Cardiac fibroblast (primary cell): ENCODE measurements around the gene AMN1.
"Not testable (repeated sequence)": the region's sequence is repeated elsewhere in the genome, so short reads cannot be mapped to it uniquely, and the experiment has no call there.

ENCODE experiments used
- DNase-seq, 2 donors: peaks; one replicate each; pipeline versions ENCODE4 v3.0.0 to v3.0.0-alpha.2; 2010; ENCODE audit warnings: low read depth in 2 of 2
- H3K4me3 ChIP-seq, 2 donors: replicated peaks in 1 of 2; 1 replicate in 1 of 2; 2 replicates in 1 of 2; pipeline ENCODE4 v1.5.1; 2011; ENCODE audit warnings: low read depth in 2 of 2, low read length in 2 of 2, mild to moderate bottlenecking in 2 of 2, moderate library complexity in 1 of 2
- CTCF ChIP-seq: IDR thresholded peaks from one replicate; pipeline ENCODE4 v1.5.1; 2011; ENCODE audit warnings: low read depth, mild to moderate bottlenecking, low read length, inconsistent platforms

The AMN1 gene

GRCh38 chr12:31726575-31726974 lies 2.2 kb downstream of the AMN1 start:
- DNase-seq, result no peak
- TF ChIP-seq CTCF, result no peak
- H3K4me3 ChIP-seq, result no peak overlapping the region

GRCh38 chr12:31724557-31724956 lies 4.3 kb downstream of the AMN1 start:
- no peak overlapping the region for H3K4me3 ChIP-seq
- DNase-seq, result no peak
- TF ChIP-seq CTCF, result no peak

DNA sequence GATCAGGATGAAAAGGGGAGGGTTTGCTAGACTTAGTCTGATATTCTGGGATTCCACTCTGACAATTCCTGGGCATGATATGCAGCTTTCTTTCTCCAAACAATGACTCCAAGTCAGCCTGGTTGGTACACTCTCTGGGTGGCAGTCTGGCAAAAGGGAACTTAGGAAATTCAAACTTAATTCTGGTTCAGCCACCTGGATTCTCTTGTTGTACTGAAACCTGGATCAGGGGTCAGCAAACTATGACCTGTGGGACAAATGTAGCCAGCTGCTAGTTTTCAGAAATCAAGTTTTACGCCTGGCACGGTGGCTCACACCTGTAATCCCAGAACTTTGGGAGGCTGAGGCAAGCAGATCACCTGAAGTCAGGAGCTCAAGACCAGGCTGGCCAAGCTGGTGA lies 6.2 kb downstream of the AMN1 start:
- TF ChIP-seq CTCF, result no peak
- no peak overlapping the region for H3K4me3 ChIP-seq
- no peak for DNase-seq

DNA sequence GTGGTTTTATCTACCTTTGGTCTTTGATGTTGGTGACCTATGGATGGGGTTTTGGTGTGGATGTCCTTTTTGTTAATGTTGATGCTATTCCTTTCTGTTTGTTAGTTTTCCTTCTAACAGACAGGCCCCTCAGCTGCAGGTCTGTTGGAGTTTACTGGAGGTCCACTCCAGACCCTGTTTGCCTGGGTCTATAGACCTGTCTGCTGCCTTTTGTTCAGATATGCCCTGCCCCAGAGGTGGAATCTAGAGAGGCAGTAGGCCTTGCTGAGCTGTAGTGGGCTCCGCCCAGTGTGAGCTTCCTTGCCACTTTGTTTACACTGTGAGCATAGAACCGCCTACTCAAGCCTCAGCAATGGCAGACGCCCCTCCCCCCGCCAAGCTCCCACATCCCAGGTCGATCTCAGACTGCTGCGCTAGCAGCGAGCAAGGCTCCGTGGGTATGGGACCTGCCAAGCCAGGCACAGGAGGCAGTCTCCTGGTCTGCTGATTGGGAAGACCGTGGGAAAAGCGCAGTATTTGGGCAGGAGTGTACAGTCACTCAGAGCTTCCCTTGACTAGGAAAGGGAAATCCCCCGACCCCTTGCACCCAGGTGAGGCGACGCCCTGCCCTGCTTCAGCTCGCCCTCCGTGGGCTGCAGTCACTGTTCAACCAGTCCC lies 10.2 kb downstream of the AMN1 start:
- H3K4me3 ChIP-seq, DNase-seq: not testable (repeated sequence)

- DNase-seq, H3K4me3 ChIP-seq: not testable (repeated sequence)
Observed at GRCh38 chr12:31716998-31717397, 11.8 kb downstream of the AMN1 start.

- no peak overlapping the region for H3K4me3 ChIP-seq
- TF ChIP-seq CTCF, result no peak
- peak; percentile 84 to 85 for DNase-seq
Observed at GRCh38 chr12:31715283-31715825, 13.5 kb downstream of the AMN1 start.

GRCh38 chr12:31714406-31715271 lies 14.2 kb downstream of the AMN1 start:
- DNase-seq, result no peak
- no peak for TF ChIP-seq CTCF
- no peak overlapping the region for H3K4me3 ChIP-seq
